Glomerular visceral epithelial cell (primary cell): ENCODE data around the gene OR2S2.
A peak's percentile ranks its signal among the peaks of the same experiment; 100 is the strongest.
"Not testable (repeated sequence)": the region's sequence is repeated elsewhere in the genome, so short reads cannot be mapped to it uniquely, and the experiment has no call there.

Experiments used
- DNase-seq: peaks from one replicate; pipeline ENCODE4 v3.0.0-alpha.2; 2016; ENCODE audit errors: extremely low spot score

Gene OR2S2, protein sequence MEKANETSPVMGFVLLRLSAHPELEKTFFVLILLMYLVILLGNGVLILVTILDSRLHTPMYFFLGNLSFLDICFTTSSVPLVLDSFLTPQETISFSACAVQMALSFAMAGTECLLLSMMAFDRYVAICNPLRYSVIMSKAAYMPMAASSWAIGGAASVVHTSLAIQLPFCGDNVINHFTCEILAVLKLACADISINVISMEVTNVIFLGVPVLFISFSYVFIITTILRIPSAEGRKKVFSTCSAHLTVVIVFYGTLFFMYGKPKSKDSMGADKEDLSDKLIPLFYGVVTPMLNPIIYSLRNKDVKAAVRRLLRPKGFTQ

DNA sequence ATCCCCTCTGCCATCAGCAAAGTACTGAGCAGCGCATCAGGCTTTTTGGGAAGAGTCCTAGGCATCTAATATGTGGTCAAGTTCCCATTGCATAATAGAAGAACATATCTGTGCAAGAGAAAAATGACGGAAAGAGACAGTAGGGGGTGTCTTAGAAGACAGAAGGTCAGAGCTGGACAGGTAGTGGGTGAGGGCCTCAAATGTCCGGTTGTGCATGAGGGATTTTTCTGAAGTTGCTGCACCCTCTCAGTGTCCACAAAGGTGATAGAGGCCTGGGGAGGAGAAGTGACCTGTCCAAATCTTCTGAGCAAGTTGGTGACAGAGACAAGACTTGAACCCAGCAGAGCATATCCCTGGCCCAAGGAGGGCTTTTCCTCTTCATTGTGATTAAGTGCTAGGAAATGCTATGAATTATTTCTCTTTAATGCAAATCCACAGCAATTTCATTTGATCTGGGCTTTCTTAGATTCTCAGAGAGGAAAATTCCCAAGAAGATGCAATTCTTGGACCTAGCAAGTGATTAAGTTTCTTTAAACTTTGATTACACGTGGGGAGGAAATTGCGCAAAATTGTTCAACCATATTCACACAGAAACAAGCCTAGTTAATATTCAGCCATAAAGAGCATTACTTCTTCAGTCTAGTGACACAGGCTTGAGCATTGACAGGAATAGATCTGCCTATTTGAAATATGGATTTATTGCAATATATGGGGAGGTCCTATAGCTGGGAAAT, at the start of gene OR2S2:
Gene OR2S2, minus strand, starts transcription at position 51 of the 734 bp plus-strand sequence. CDS start 56 bp downstream, outside the sequence.
- peak; percentile 41 for DNase-seq

DNA sequence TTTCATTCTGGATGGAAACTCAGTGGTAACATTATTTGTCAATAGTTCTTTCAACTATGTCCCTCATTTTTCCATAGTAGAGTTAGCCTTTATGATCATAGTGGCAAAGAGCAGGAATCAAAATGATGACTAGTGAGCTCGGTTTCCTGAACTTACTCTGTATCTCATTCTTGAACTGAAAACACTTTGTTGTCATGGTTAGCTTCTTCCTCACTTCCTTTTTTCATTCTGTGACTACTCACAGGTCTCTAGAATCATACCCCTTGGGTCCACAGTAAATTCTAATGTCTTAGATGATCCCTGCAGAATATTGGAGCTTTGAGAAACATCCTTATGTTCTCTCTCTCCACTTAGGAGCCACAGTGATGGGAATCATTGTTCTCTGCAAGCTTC, 49.4 kb upstream of the OR2S2 start:
- DNase-seq = no peak

DNA sequence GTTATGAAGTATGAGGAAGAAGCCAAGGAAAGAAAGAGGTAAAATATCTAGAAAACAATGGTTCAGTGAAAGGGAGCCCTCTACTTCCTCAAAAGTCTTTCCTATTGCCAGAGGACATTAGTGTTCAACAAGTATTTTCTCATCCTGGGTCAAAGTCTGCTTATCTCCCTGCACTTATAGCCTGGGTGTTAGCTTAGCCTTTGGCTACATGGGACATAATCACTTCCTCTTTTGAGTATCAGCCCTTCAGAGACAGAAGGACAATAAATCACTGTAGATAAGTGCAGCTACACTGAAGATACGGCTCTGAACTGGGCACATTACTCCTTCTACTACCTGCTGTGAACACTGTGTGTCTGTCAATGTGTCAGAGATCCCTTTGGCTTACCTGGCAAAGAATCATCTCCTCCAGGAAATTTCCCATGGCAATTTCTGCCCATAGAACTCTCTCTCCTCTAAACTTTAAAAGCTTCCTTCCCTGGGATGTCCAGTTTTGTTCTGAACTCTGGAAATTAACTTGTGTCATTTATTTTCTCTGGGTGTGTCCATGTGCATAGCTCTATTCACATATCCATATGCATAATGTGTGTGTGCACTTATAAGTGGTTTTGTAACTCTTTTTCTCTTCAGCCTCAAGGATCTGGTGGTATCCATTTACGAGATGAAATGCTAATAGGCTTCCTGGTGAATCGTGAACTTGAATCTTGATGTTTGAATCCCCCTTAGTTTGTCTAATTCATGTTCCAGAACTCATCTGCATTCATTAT, 48.8 kb upstream of the OR2S2 start:
- no peak for DNase-seq

DNA sequence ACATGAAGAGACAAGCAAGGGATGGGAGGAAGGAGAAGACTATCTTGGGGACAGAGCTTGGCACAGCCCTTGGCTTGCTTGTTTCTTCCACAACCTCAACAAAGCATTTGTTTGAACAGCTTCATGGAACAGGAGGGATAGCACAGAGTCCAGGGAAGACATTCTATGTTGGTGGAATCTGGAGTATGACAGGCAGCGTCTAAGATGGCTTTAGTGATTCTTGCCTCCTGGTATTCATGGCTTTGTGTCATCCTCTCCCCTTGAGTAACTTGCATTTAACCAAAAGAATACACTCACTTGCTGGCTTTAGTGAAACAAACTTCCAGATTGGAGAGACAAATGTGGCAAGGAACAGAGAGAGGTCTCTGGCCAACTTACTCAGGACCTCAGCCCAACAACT, 47.9 kb upstream of the OR2S2 start:
- DNase-seq = no peak

DNA sequence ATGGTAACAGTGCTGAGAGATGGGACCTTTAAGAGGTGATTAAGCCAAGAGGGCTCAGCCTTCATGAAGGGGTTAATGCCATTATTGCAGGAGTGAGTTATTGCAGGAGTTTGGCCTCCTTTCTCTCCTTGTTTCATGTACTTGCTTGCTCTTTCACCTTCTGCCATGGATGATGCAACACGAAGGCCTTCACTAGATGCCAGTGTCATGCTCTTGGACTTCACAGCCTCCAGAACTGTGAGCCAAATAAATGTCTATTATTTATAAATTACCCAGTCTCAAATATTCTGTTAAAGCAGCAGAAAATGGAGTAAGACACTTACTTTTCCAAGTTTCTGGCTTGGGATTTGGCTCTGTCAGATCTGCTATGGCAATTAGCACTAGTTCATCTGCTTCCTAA, 40.4 kb upstream of the OR2S2 start:
- DNase-seq = no peak

DNA sequence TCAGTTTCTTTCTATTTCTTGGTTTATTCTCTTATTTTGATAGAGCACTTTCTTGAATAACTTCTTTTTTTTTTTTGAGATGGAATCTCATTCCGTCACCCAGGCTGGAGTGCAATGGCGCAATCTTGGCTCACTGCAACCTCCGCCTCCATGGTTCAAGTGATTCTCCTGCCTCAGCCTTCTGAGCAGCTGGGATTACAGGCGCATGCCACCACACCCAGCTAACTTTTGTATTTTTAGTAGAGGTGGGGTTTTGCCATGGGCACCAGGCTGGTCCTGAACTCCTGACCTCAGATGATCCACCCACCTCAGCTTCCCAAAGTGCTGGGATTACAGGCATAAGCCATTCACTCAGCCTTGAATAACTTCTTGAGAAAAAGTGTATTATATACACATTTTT, 39.1 kb upstream of the OR2S2 start:
- DNase-seq = not testable (repeated sequence)

DNA sequence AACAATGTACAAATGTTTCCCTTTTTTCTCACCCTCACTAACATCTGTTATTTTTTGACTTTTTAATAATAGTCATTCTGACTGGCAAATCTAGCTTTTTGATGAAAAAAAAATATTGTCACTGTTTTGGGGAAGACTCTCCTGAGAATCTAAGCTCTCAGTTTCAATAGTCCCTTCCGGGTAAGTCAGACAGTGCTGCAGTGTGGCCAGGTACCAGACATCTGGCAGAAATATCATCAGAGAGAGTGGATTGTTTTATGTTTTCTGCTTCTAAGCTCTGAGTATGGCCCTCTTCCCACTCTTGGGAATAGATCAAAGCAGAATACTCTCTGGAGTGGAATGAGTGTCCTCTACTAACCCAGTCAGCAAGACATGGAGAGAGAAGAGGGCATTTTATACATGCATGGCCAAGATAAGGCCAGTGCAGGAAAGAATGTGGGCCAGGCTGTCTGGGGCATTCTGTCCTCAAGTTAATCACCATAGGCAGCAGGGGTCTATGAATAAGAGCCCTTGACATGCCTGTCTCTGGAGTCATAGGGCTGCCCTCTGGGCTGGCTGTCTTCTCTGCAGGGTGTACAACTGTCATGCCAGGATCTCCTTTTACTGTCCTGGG, 38.5 kb upstream of the OR2S2 start:
- DNase-seq = peak; percentile 47

DNA sequence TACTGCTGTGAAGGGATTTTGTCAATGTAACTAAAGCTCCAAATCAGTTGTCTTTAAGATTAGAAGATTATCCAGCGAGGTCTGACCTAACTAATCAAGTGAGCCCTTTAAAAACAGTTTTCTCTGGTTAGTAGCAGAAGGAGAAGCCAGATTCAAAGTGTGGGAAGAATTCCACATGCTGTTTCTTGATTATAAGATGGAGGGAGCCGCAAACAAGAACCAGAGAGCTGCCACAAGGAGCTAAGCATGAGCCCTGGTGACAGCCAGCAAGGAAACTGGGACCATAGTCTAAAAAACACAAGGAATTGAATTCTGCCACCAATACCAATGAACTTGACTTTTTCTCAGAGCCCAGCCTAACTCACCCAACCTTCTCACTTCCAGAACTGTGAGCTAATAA, 37.0 kb upstream of the OR2S2 start:
- DNase-seq = no peak

DNA sequence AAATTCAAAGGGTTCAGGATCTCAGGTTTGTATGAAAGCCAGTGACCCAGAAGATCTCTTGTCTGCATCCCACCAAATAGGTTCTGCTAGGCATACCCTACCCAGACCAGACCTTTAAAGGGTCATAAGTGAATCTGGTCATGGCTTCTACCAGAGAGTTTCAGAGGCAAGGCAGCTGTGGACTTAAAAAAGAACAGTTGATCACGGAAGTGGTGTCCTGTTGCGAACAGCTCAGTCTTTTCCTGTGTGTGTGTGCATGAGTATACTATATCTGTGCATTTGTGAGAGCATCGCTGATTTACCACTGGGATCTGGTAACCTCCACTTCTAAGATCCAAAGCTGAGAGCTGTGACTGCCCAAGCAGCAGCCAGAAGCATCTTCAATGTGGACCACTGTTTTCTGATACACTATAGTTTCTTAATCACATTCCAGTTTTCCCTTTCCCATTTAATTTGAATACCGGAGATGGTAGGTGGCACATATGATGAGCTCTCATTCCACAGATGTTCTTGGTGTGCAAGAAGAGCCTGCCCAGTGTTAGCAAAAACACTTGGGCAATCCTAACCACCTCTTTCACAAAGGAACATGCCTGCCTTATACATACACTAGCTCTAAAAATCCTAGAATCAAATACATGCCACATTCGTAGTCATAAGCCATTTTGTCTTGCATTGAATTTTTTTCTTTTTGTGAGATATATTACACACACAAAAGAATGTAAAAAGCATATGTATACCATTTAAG, 36.2 kb upstream of the OR2S2 start:
- no peak for DNase-seq

DNA sequence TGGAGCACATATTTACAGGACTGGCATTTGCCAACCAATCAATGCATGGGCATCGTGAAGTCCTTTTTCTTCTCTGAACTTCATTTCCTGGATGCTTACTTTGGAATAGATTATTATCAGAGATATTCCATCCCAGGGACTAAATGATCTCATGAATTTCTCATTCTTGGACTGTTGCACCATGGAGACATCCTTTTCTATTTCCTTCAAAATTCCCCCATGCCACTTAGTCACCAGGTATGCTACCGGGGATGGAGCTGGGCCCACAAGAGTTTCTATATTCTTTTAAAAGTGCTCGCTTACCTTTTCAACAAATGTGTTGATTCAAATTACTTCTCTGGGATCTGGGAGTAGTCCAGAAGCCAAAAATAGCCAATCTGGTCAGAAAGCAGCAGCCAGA, 35.2 kb upstream of the OR2S2 start:
- DNase-seq = peak; percentile 5

DNA sequence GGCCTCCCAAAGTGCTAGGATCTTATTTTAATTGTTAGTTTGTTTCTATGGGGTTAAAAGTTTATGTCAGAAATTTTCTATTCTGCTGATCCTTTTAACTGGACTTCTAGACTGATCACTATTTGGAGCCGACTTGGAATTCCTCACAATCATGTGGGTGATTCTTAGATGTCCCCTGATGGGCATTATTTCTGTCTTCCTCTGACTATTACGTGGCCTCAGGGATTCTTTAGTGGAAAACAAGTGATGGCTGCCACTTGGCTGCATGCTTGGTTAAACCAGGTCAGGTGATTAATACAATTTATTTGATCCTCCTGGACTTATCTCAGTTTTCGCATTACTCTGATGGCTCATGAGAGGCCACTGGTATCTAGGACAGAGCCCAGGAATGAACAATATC, 32.2 kb upstream of the OR2S2 start:
- no peak for DNase-seq

DNA sequence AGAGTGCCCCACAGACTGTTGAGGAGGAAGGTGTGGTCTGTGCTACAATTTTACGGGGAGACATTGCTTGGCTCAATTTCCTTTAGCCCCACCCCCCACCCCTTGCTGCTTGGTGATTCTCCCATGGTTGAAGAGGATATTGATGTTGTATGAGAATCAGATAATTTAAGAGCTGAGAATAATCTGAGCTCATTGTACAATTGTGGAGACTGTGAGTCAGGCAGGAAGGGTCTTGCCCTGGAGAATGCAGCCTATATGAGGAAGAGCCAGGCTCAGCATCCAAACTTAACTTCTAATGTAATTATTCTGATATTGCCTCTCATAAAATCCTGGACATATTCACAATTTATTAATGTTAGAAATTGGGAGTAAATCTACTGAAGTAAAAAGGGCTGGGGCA, 26.1 kb upstream of the OR2S2 start:
- no peak for DNase-seq

DNA sequence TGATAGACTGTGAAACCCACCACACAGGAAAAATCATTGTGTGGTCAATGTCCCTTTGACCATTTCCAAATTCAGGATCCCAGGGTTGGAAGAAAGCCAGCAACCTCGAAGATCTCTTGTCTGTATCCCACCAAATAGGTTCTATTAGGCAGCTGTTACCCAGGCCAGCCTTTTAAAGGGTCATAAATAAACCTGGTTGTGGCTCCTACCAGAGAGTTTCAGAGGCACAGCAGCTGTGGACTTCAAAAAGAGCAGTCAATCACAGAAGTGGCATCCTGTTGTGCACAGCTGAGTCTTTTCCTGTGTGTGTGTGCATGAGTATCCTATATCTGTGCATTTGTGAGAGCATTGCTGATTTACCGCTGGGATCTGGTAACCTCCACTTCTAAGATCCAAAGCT, 23.7 kb upstream of the OR2S2 start:
- DNase-seq = no peak

DNA sequence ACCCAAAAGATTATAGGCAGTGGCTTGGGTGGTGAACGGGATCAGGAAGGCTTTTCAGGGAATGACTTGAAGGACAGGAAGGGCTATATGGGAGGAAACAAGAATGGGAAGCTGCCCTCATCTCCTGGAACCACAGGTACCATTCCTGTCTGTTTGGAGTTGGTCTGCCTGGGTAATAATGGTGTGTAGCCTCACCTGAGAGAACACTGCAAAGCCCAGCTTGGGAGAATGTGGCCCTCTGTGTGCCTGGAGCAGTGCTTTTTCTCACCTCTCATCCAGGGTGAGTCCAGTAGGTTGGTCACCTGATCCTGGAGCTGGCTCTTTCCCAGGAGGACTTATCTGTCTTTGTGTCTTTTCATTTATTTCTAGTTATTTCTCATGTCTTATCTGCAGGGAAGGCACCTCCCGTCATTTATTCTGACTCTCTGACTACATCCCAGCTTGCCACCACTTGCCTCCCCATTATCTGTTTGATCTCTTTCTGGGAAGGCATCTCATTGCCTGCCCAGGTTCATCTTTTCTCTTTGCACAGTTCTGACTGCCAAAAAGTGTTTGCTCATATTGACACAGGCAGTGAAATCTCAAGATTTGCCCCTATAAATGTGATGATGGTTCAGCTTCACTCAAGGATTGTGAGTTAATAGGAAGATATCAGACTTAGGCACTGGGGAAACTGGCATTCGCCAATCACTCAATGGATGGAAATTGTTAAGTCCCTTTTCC, 22.5 kb upstream of the OR2S2 start:
- DNase-seq = no peak

DNA sequence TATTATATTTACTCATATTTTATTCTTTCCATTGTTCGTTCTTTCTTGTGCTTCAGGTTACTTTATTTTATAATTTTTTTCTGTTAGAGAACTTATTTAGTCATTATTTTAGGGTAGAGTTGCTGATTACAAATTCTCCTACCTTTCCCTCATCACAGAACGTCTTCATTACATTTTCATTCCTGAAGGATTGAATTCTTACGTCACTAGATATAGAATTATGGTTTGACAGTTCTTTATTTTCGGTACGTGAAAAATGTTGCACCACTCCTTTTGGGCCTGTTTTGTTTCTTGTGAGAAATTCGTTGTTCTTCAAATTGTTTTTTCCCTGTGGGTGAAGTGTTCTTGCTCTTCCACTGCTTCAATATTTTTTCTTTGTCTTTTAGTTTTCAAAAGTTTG, 20.8 kb upstream of the OR2S2 start:
- DNase-seq = no peak

DNA sequence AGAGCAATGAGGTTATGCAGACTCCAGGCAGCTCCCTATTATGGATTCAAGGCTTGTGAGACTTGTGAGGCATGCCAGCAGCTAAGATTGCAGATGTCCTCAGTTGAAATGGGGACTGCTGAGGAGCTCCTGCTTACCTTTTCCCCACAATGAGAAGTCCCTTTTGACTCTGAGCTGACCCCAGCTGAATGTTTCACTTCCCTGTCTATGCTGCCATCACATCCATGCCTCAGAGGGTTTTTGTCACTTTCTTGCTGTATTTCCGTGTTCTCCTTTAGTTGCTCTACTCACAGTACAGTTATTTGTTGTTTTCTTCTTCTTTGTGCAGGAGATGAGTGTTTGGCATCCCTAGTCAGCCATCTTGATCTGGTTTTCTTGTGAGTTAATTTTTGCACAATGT, 18.8 kb upstream of the OR2S2 start:
- no peak for DNase-seq

DNA sequence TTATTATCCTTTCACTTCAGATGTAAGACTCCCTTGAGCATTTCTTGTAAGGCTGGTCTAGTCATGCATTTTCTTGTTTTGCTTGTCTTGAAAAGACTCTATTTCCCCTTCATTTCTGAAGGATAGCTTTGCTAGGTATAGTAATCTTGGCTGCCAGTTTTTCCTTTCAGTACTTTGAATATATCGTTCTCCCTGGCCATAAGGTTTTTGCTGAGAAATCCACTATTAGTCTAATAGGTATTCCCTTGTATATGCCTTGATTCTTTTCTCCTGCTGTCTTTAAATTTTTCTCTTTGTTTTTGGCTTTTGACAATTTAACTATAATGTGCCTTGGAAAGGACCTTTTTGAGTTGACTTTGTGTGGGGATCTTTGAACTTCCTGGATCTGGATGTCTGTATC, 16.8 kb upstream of the OR2S2 start:
- no peak for DNase-seq

DNA sequence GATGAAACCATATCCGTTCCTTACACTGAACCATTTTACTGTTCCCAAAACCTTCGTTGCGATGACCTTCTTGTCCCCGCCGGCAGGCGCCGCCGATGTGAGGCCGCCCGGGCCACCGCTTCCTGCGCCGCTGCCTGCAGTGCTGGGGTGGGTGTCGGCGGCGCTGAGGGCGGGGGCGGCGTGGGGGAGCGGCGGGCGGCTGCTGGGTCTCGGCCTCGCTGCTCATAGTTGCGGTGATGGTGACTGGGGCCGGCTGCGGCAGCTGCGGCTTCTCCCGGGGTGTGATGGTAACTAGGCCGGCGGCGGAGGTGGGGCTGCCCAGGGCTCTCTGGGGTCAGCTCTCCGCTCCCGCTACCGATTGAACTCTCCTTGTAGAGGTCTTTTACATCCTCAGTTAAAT, 14.1 kb upstream of the OR2S2 start:
- DNase-seq = no peak

DNA sequence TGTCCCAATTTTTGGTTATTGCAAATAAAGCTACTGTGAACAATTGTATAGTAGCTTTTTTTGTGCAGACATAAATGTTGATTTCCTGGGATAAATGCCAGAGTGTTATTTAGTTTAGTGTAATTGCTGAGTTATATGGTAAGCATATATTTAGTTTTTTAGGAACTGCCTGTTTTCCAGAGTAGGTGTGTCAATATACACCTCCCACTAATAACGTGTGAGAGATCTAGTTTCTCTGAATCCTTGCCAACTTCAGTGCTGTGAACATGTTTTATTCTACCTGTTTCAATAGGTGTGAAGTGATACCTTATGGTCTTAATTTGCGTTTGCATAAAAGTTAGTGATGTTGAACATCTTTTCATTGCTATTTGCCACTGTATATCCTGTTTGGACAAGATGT, 9.1 kb upstream of the OR2S2 start:
- no peak for DNase-seq

DNA sequence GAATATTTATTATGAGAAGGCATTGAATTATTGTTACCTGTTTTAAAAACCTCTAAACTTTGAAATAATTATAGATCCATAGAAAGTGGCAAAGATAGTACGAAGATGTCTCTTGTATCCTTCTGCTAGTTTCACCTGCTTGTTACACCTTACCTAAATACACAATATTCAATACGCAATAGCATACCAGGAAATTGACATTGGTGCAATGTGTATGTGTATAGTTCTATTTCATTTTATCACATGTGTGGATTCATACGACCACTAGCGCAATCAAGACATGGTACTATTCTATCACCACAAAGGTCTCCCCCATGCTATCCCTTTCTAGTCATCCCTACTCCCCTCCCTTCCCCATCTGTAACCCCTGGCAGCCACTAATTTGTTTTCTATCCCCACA, 8.5 kb upstream of the OR2S2 start:
- no peak for DNase-seq

DNA sequence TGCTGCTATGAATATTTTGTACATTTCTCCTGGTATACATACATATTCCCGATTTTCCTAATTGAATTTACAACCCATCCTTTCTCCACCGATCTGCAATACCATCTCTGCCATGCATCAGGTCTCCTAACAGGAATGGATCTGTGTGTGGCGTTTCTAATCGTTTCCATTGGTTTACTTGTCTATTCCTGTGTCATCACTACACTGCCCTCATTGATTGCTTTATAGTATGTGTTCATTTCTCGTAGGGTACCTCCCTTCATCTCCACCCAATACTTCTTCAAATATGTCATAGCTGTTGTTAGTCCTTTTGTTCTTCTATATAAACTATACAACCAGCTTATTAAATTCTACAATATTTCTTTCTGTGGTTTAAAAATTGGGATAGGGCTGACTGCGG, 7.1 kb upstream of the OR2S2 start:
- no peak for DNase-seq
